GM06990 (cell line): ENCODE measurements around the gene COPS6.

Experiments
- DNase-seq: peaks from one replicate; pipeline ENCODE4 v3.0.0-alpha.2; 2011; ENCODE audit not compliant: insufficient read length; ENCODE audit errors: extremely low read depth
- H3K27me3 ChIP-seq: replicated peaks from 2 replicates; pipeline ENCODE4 v1.6.0; 2011; ENCODE audit warnings: low read length; ENCODE audit not compliant: control insufficient read depth, insufficient read depth
- H3K36me3 ChIP-seq: 2 replicates; pipeline ENCODE4 v1.5.1; 2011; ENCODE audit warnings: low read length; ENCODE audit not compliant: control insufficient read depth, insufficient read depth
- H3K4me3 ChIP-seq: replicated peaks from 2 replicates; pipeline ENCODE4 v1.5.1; 2011; ENCODE audit warnings: low read depth, mild to moderate bottlenecking, control low read depth, low read length
- TF ChIP-seq, protein P1 (sequence below): IDR thresholded peaks from 2 replicates; pipeline ENCODE4 v1.5.1; 2011; ENCODE audit warnings: low read length, control low read depth, mild to moderate bottlenecking, inconsistent platforms; ENCODE audit not compliant: insufficient read depth, poor library complexity, severe bottlenecking

COPS6 gene

DNA sequence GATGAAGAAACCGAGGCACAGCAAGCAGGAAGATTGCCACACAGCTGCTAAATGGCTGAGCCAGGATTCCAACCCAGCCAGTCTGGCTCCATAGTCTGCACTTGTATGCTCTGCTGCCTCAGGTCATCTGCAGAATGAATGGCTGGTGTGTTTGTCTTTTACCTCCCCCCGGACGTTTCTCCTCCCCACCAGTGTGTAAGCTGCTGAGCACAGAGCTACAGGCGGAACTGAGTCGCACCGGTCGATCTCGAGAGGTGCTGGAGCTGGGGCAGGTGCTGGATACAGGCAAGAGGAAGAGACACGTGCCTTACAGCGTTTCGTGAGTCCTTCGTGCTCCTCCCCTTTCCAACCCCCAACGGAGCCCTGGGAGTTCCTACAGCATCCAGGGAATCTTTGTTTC is 33.3 kb downstream of the COPS6 start:
- H3K36me3 ChIP-seq = no peaks in the 10 kb centered on the region; the same call in 1 of the 2 replicates
- TF ChIP-seq, protein P1, sequence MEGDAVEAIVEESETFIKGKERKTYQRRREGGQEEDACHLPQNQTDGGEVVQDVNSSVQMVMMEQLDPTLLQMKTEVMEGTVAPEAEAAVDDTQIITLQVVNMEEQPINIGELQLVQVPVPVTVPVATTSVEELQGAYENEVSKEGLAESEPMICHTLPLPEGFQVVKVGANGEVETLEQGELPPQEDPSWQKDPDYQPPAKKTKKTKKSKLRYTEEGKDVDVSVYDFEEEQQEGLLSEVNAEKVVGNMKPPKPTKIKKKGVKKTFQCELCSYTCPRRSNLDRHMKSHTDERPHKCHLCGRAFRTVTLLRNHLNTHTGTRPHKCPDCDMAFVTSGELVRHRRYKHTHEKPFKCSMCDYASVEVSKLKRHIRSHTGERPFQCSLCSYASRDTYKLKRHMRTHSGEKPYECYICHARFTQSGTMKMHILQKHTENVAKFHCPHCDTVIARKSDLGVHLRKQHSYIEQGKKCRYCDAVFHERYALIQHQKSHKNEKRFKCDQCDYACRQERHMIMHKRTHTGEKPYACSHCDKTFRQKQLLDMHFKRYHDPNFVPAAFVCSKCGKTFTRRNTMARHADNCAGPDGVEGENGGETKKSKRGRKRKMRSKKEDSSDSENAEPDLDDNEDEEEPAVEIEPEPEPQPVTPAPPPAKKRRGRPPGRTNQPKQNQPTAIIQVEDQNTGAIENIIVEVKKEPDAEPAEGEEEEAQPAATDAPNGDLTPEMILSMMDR = no peak
- H3K4me3 ChIP-seq = no peak overlapping the region
- H3K27me3 ChIP-seq = no peaks in the 10 kb centered on the region
- no peak for DNase-seq

DNA sequence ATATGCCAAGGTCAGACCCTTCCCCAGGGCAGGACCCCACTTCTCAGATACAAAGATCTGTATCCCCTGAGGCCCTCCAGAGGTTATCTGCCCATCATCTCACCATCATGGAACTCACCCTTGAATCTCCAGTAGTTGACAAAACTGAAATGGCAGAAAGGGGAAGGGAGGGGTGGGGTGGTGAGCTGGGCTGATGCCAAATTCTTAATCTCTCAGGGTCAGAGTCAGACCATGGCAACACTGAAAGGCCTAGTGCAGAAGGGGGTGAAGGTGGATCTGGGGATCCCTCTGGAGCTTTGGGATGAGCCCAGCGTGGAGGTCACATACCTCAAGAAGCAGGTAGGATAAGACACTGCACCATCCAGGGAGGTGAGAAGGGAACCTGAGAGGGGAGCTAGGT is 33.8 kb downstream of the COPS6 start:
- DNase-seq = no peak
- TF ChIP-seq, protein P1 = no peak
- no peaks in the 10 kb centered on the region; the same call in 1 of the 2 replicates for H3K36me3 ChIP-seq

DNA sequence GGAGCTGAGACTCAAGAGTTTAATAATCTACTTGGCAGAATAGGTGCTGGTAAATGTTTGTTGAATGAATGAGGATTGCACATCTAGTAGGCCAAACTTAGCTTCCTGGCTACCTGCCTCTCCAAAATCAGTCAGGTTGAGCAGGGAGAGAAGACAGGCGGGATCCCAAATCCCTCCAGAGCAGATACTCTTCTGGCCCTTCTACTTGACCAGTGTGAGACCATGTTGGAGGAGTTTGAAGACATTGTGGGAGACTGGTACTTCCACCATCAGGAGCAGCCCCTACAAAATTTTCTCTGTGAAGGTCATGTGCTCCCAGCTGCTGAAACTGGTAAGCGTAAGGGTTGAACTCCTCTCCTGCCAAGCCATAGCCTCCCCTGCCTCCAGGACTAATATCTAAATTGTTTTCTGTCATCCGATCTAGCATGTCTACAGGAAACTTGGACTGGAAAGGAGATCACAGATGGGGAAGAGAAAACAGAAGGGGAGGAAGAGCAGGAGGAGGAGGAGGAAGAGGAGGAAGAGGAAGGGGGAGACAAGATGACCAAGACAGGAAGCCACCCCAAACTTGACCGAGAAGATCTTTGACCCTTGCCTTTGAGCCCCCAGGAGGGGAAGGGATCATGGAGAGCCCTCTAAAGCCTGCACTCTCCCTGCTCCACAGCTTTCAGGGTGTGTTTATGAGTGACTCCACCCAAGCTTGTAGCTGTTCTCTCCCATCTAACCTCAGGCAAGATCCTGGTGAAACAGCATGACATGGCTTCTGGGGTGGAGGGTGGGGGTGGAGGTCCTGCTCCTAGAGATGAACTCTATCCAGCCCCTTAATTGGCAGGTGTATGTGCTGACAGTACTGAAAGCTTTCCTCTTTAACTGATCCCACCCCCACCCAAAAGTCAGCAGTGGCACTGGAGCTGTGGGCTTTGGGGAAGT is 35.8 kb downstream of the COPS6 start:
- no peaks in the 10 kb centered on the region for H3K27me3 ChIP-seq
- H3K4me3 ChIP-seq = no peak overlapping the region
- H3K36me3 ChIP-seq = no peaks in the 10 kb centered on the region; the same call in 1 of the 2 replicates
- TF ChIP-seq, protein P1 = no peak
- no peak for DNase-seq

More for the DNA sequence above, 33.8 kb downstream of the COPS6 start:
- no peaks in the 10 kb centered on the region for H3K27me3 ChIP-seq
- no peak overlapping the region for H3K4me3 ChIP-seq

DNA sequence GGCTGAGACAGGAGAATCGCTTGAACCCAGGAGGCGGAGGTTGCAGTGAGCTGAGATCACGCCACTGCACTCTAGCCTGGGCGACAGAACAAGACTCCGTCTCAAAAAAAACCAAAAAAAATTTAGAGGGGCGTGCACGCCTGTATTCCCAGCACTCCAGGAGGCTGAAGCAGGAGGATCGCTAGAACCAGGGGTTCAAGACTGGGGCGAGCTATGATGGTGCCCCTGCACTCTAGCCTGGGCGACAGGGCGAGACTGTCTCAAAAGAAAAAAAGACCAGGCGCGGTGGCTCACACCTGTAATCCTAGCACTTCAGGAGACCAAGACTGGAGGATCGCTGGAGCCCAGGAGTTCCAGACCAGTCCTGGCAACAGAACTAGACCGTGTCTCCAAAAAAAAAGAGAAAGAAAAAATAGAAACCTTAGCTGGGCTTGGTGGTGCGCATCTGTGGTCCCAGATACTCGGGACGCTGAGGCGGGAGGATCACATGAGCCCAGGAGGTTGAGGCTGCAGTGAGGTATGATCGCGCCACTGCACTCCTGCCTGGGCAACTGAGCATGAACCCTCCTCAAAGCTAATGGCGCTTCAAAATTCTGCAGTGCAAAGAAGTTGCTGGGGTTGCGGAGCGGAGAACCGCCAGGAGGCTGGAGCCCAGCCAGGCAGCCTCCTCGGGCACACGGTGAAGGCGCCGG is 37.6 kb downstream of the COPS6 start:
- DNase-seq = no peak
- H3K36me3 ChIP-seq = no peaks in the 10 kb centered on the region; the same call in 1 of the 2 replicates

More for the DNA sequence above, 37.6 kb downstream of the COPS6 start:
- Histone ChIP-seq H3K4me3 (peak overlapping the region; percentile 87), H3K27me3 (no peaks in the 10 kb centered on the region)
- TF ChIP-seq, protein P1 = peak; percentile 2
